Measurements from ENCODE around the gene MED12L.

MED12L gene

DNA sequence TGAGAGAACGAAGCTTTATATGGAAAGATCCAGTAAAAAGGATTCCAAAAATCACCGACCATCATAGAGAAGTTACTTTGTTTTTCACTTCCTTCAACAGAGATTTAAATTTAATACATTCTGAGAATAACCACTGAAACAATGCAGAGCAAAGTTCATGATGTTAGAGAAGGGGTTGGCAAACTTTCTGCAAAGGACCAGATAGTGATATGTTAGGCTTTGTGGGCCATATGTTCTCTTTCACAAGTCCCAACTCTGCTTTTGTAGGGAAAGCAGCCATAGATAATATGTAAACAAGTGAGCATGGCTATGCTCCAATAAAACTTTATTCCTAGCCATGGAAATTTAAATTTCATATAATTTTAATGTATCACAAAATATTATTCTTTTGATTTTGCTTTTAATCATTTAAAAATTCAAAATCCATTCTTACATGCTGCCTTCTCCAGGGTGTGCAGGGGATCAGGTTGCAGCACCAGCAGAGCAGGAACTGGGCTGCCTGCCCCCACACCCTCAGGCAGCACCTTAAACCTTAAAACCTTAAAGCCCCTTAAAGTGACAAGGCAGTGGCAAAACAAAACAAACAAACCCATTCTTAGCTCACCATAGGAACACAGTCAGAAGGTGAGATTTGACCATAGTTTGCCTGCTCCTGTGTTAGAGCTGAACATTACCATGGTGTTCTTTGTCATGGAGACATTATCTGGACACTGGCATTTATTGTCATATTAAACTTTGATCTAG lies 392.3 kb downstream of the MED12L start:
- no peak for DNase-seq

DNA sequence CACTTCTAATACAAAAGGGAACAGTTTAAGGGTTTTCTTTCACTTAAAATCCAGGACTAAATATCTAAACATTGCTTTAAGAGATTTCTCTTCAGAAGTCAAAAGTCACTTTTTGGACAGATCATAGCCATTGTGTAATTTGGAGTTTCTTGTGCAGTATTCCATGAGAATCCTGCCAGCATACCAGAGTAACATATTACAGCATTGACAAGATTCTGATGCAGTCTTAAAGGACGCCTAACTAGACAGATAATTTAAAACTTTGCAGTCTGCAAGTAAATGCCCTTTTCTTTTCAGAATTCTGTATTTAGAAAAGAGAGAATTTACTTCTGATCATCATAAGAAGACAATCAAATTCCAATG lies 392.9 kb downstream of the MED12L start:
- no peak for DNase-seq

- no peak for DNase-seq
These were observed 394.0 kb downstream of the MED12L start for GRCh38 chr3:151479452-151479851.

DNA sequence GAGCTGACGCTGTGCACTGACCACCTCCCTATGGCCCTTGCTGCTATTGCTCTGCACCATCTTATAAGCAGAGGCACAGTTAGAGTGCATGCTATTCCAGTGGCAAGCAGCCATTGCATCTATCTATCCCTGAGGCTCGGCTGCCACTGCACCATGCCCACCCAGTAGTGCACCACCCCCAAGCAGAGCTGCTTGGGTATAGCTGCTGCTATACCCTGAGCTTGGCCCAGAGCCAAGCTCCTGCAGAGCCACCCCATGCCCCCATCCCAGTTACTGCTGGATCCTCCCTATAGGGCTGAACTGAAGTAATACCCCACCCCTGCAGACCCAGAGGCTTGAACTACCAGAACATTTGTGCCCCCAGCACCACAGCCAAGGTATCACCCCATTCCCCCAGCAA lies 395.0 kb downstream of the MED12L start:
- DNase-seq: no peak

- no peak for DNase-seq
These were observed 398.0 kb downstream of the MED12L start for GRCh38 chr3:151483488-151483887.

- DNase-seq: no peak
These were observed 398.6 kb downstream of the MED12L start for GRCh38 chr3:151483961-151484520.

Data from activated effector memory CD4-positive, alpha-beta T cell treated with Interleukin-2 at 50 U/mL for 16 hours (primary cell).